Endothelial cell of umbilical vein (primary cell): Measurements from ENCODE around the gene SNX9. TPM values are rescaled to one million over a fixed set of nuclear protein-coding genes. Genes with fewer than 3 reads are reported as not detected.

Experiments used
- BruUV-seq: library from RNA; stranded (reverse); fragments of 400-500 nt; replicated peaks from 2 replicates; lab custom pipeline; 2021; lab: Mats Ljungman, UMichigan
- CTCF ChIA-PET: fragments of 300-600, 350-600 bp; sonication (Branson Sonifier 250); formaldehyde crosslinking; loops from one replicate; lab custom pipeline; 2021; ENCODE audit warnings: antibody characterized with exemption, inconsistent platforms; lab: Charles Lee
- POLR2A ChIA-PET: fragments of 300-600, 350-600 bp; sonication (Branson Sonifier 250); formaldehyde crosslinking; loops from one replicate; lab custom pipeline; 2021; ENCODE audit warnings: antibody characterized with exemption, inconsistent platforms; lab: Charles Lee
- DNase-seq: peaks from one replicate; pipeline ENCODE4 v3.0.0-alpha.2; 2011; ENCODE audit warnings: low read depth, low spot score
- FAIRE-seq: peaks from 2 replicates; lab custom pipeline; 2011; peaks lifted over from hg19 to GRCh38; lab: Jason Lieb, UNC
- H2AFZ ChIP-seq: 2 replicates; pipeline ENCODE4 v1.6.0; 2012; ENCODE audit warnings: low read depth, low read length, control low read depth, inconsistent platforms
- H3K27ac ChIP-seq: 2 replicates; pipeline ENCODE4 v1.5.1; 2011; ENCODE audit warnings: low read depth, mild to moderate bottlenecking, control low read depth, low read length, moderate library complexity; ENCODE audit not compliant: insufficient read depth
- H3K27me3 ChIP-seq, 2 experiments: 2 replicates each; pipeline versions ENCODE4 v1.6.0 to v1.6.1; 2011; ENCODE audit warnings: low read length in 2 of 2, mixed read lengths in 1 of 2; ENCODE audit not compliant: control insufficient read depth in 2 of 2, insufficient read depth in 2 of 2
- H3K36me3 ChIP-seq, 2 experiments: 2 replicates in 1 of 2; 3 replicates in 1 of 2; pipeline ENCODE4 v1.5.1; 2011; ENCODE audit warnings: low read length in 2 of 2, mild to moderate bottlenecking in 1 of 2, moderate library complexity in 1 of 2; ENCODE audit not compliant: control insufficient read depth in 2 of 2, insufficient read depth in 2 of 2; ENCODE audit errors: extremely low read depth in 1 of 2
- H3K4me1 ChIP-seq: 3 replicates; pipeline ENCODE4 v1.5.1; 2011; ENCODE audit warnings: mild to moderate bottlenecking, low read length; ENCODE audit not compliant: control insufficient read depth, insufficient read depth; ENCODE audit errors: extremely low read depth
- H3K4me2 ChIP-seq: 2 replicates; pipeline ENCODE4 v1.6.1; 2011; ENCODE audit warnings: low read length, control low read depth, mixed read lengths; ENCODE audit not compliant: insufficient read depth
- H3K4me3 ChIP-seq, 3 experiments: fragments of 200-600 bp in 1 of 3; sonication (generic), shearing (Covaris generic) in 1 of 3; replicated peaks in 1 of 3; 2 replicates each; pipeline ENCODE4 v1.5.1; 2011 to 2016; ENCODE audit warnings: control low read depth in 3 of 3, low read length in 3 of 3, mild to moderate bottlenecking in 2 of 3, inconsistent platforms in 1 of 3, low read depth in 1 of 3, moderate library complexity in 1 of 3; ENCODE audit not compliant: insufficient read depth in 1 of 3
- H3K79me2 ChIP-seq: 2 replicates; pipeline ENCODE4 v1.6.0; 2012; ENCODE audit warnings: low read length, inconsistent platforms; ENCODE audit not compliant: control insufficient read depth, insufficient read depth
- H3K9ac ChIP-seq: replicated peaks from 2 replicates; pipeline ENCODE3; 2011; ENCODE audit warnings: low read length, control low read depth; ENCODE audit not compliant: insufficient read depth; ENCODE audit errors: extremely low read depth
- H3K9me1 ChIP-seq: replicated peaks from 3 replicates; pipeline ENCODE4 v1.6.0; 2011; ENCODE audit warnings: mild to moderate bottlenecking, low read length; ENCODE audit not compliant: control insufficient read depth, insufficient read depth; ENCODE audit errors: extremely low read depth
- H3K9me3 ChIP-seq: replicated peaks from 2 replicates; pipeline ENCODE4 v1.5.1; 2012; ENCODE audit warnings: low read length, inconsistent platforms; ENCODE audit not compliant: control insufficient read depth, insufficient read depth
- H4K20me1 ChIP-seq: replicated peaks from 2 replicates; pipeline ENCODE3; 2011; ENCODE audit warnings: mild to moderate bottlenecking, low read length; ENCODE audit not compliant: control insufficient read depth, insufficient read depth; ENCODE audit errors: extremely low read depth
- CTCF ChIP-seq, 2 donors: IDR thresholded peaks; 1 replicate in 1 of 2; 2 replicates in 1 of 2; pipeline ENCODE4 v1.5.1; 2011; ENCODE audit warnings: low read length in 2 of 2, mild to moderate bottlenecking in 2 of 2, moderate library complexity in 2 of 2, control low read depth in 1 of 2, inconsistent platforms in 1 of 2, low read depth in 1 of 2; ENCODE audit not compliant: insufficient read depth in 1 of 2; ENCODE audit errors: extremely low read depth in 1 of 2
- EZH2 ChIP-seq: IDR thresholded peaks from 2 replicates; pipeline ENCODE4 v1.6.1; 2012; ENCODE audit warnings: borderline replicate concordance, low read depth, mild to moderate bottlenecking, moderate library complexity, low read length, inconsistent platforms; ENCODE audit not compliant: severe bottlenecking
- FOS ChIP-seq: IDR thresholded peaks from 2 replicates; pipeline ENCODE4 v1.6.1; 2011; ENCODE audit warnings: mild to moderate bottlenecking, low read length, moderate library complexity, borderline replicate concordance; ENCODE audit not compliant: insufficient read depth
- GATA2 ChIP-seq: IDR thresholded peaks from 2 replicates; pipeline ENCODE4 v1.7.0; 2011; ENCODE audit warnings: low read depth, mild to moderate bottlenecking, moderate library complexity, mixed read lengths, low read length; ENCODE audit not compliant: insufficient read length, insufficient read depth
- JUN ChIP-seq: IDR thresholded peaks from 2 replicates; pipeline ENCODE4 v1.6.1; 2011; ENCODE audit warnings: borderline replicate concordance, low read depth; ENCODE audit not compliant: insufficient read length, insufficient read depth
- MYC ChIP-seq: IDR thresholded peaks from one replicate; pipeline ENCODE4 v1.6.1; 2011; ENCODE audit warnings: mild to moderate bottlenecking, low read depth, low read length
- POLR2A ChIP-seq: IDR thresholded peaks from 2 replicates; pipeline ENCODE4 v1.6.1; 2012; ENCODE audit warnings: low read depth, mild to moderate bottlenecking, control low read depth, low read length
- POLR2AphosphoS5 ChIP-seq: IDR thresholded peaks from 2 replicates; pipeline ENCODE4 v1.6.1; 2012; ENCODE audit warnings: low read depth, mild to moderate bottlenecking, control low read depth, low read length, moderate library complexity; ENCODE audit not compliant: insufficient read depth
- dilution Hi-C: fragments of 300-500 bp; cut with MboI; formaldehyde crosslinking; loops from one replicate; pipeline ENCODE4 v1.15.0; 2019; ENCODE audit warnings: low sequenced_read_pairs; ENCODE audit not compliant: extremely low pct_ligation_motif_present
- intact Hi-C: fragments of 100-400 bp; cut with micrococcal nuclease; formaldehyde crosslinking; loops from one replicate; pipeline ENCODE4 v1.10.0; 2022
- polyA plus RNA-seq, 4 experiments: library from polyadenylated mRNA; depleted of rRNA in 3 of 4; stranded (reverse) in 3 of 4; unstranded in 1 of 4; fragments of >200 nt; gene quantifications; 2 replicates each; pipeline versions ENCODE4 v1.2.1 to v1.2.3, GENCODE V29; 2011 to 2012; ENCODE audit warnings: missing spikeins in 1 of 4
- total RNA-seq: library from RNA; stranded (reverse); gene quantifications from 2 replicates; pipeline ENCODE4 v1.2.3, GENCODE V29; 2021
- TF ChIP-seq, protein P1 (sequence below): IDR thresholded peaks from 2 replicates; pipeline ENCODE4 v1.6.1; 2011; ENCODE audit not compliant: insufficient read depth, insufficient read length

The SNX9 gene
- total and polyA plus RNA-seq, 2 donors (not counting 3 experiments of a cell fraction or from before 2014, with no cell fraction given) = 27.5 to 54.5 TPM

- peaks cover 99% of the 10 kb centered on the region for H3K79me2 ChIP-seq
- ChIA-PET CTCF (interaction anchor here (1.0 kb wide), 1 partner anchor 16 kb away, joined by 3 read pairs; no protein-coding TSS in a partner anchor), POLR2A (interaction anchor here (2.0 kb wide), 1 partner anchor 38 kb away, joined by 5 read pairs; no protein-coding TSS in a partner anchor)
- H3K27ac ChIP-seq = no peak overlapping the region
- H3K4me2 ChIP-seq = no peak overlapping the region
- no peak overlapping the region for H3K9ac ChIP-seq
- H3K4me3 ChIP-seq = no peak overlapping the region
- no peaks in the 10 kb centered on the region for H3K27me3 ChIP-seq
- H3K9me3 ChIP-seq = no peaks in the 10 kb centered on the region
- intact Hi-C loops = no loop called here
- peaks cover 32% of the 10 kb centered on the region for H3K4me1 ChIP-seq
- dilution Hi-C loops = no loop called here
- no peak overlapping the region for H2AFZ ChIP-seq
- TF ChIP-seq JUN (no peak), FOS (no peak), GATA2 (no peak), MYC (no peak), POLR2AphosphoS5 (no peak), POLR2A (no peak), CTCF (IDR thresholded peaks at IDR 0.05; ENCODE audit: extremely low read depth in 1 of 2, insufficient read depth in 1 of 2, low read depth in 1 of 2, low read length in 2 of 2) (no peak), EZH2 (no peak)
- TF ChIP-seq, protein P1, sequence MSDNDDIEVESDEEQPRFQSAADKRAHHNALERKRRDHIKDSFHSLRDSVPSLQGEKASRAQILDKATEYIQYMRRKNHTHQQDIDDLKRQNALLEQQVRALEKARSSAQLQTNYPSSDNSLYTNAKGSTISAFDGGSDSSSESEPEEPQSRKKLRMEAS = no peak
- FAIRE-seq = no peak
- no peaks in the 10 kb centered on the region for H3K36me3 ChIP-seq
- no TSS peak for BruUV-seq
- no peaks in the 10 kb centered on the region for H3K9me1 ChIP-seq
- H4K20me1 ChIP-seq = no peaks in the 10 kb centered on the region
- DNase-seq = no peak
These were observed 165.0 kb downstream of the SNX9 start for GRCh38 chr6:157987788-157988699.
